Mesenchymal stem cell (in vitro differentiated cells and primary cell): ENCODE data around the gene ZBTB39.
A peak's percentile ranks its signal among the peaks of the same experiment; 100 is the strongest.

ENCODE experiments used
- DNase-seq: peaks from one replicate; pipeline ENCODE4 v3.0.0-alpha.2; 2013
- H2AFZ ChIP-seq: one replicate; pipeline ENCODE4 v1.6.1; 2013; ENCODE audit warnings: low read depth, mild to moderate bottlenecking, control low read depth, inconsistent platforms, low read length, moderate library complexity
- H2AK5ac ChIP-seq: 2 replicates; pipeline ENCODE4 v1.6.1; 2013; ENCODE audit warnings: low read length, moderate library complexity, mild to moderate bottlenecking, inconsistent platforms; ENCODE audit not compliant: severe bottlenecking
- H2BK120ac ChIP-seq: one replicate; pipeline ENCODE4 v1.6.1; 2013; ENCODE audit warnings: low read depth, mild to moderate bottlenecking, inconsistent platforms, low read length, moderate library complexity
- H2BK12ac ChIP-seq, 2 experiments: one replicate each; pipeline ENCODE4 v1.6.1; 2013; ENCODE audit warnings: inconsistent platforms in 2 of 2, low read length in 2 of 2, mild to moderate bottlenecking in 2 of 2, moderate library complexity in 2 of 2, control low read depth in 1 of 2
- H2BK15ac ChIP-seq: one replicate; pipeline ENCODE4 v1.6.1; 2013; ENCODE audit warnings: mild to moderate bottlenecking, low read depth, inconsistent platforms; ENCODE audit not compliant: poor library complexity, severe bottlenecking
- H2BK5ac ChIP-seq: 2 replicates; pipeline ENCODE4 v1.6.1; 2013; ENCODE audit warnings: low read depth, mild to moderate bottlenecking, low read length, control low read depth, inconsistent platforms; ENCODE audit not compliant: poor library complexity, severe bottlenecking
- H3K14ac ChIP-seq, 2 experiments: one replicate each; pipeline ENCODE4 v1.6.1; 2013; ENCODE audit warnings: inconsistent platforms in 2 of 2, low read length in 2 of 2, control low read depth in 1 of 2, mild to moderate bottlenecking in 1 of 2, moderate library complexity in 1 of 2
- H3K18ac ChIP-seq, 2 experiments: one replicate each; pipeline ENCODE4 v1.6.1; 2013; ENCODE audit warnings: inconsistent platforms in 2 of 2, low read length in 2 of 2, control low read depth in 1 of 2, low read depth in 1 of 2, mild to moderate bottlenecking in 1 of 2
- H3K23ac ChIP-seq, 2 experiments: one replicate each; pipeline ENCODE4 v1.6.1; 2013; ENCODE audit warnings: inconsistent platforms in 2 of 2, low read length in 2 of 2, mild to moderate bottlenecking in 2 of 2, moderate library complexity in 2 of 2, control low read depth in 1 of 2
- H3K27ac ChIP-seq: 2 replicates; pipeline ENCODE4 v1.5.1; 2013; ENCODE audit warnings: mild to moderate bottlenecking, moderate library complexity, low read length, control low read depth, inconsistent platforms; ENCODE audit not compliant: poor library complexity, severe bottlenecking
- H3K27me3 ChIP-seq, 2 experiments: 2 replicates each; pipeline versions ENCODE4 v1.6.1 to v1.7.0; 2013; ENCODE audit warnings: low read length in 2 of 2, mild to moderate bottlenecking in 2 of 2, moderate library complexity in 2 of 2, control low read depth in 1 of 2, inconsistent platforms in 1 of 2; ENCODE audit not compliant: control insufficient read depth in 1 of 2, insufficient read depth in 1 of 2
- H3K36me3 ChIP-seq, 2 experiments: 2 replicates each; pipeline versions ENCODE4 v1.6.1 to v1.7.0; 2013; ENCODE audit warnings: low read length in 2 of 2, control low read depth in 1 of 2, inconsistent platforms in 1 of 2, low read depth in 1 of 2, mild to moderate bottlenecking in 1 of 2; ENCODE audit not compliant: insufficient read depth in 2 of 2, control insufficient read depth in 1 of 2
- H3K4ac ChIP-seq, 2 experiments: one replicate each; pipeline ENCODE4 v1.6.1; 2013; ENCODE audit warnings: inconsistent platforms in 2 of 2, low read length in 2 of 2, mild to moderate bottlenecking in 2 of 2, moderate library complexity in 2 of 2, control low read depth in 1 of 2, low read depth in 1 of 2
- H3K4me1 ChIP-seq: 2 replicates; pipeline ENCODE4 v1.6.1; 2013; ENCODE audit warnings: low read depth, low read length, control low read depth; ENCODE audit not compliant: control insufficient read depth, insufficient read depth
- H3K4me2 ChIP-seq: 2 replicates; pipeline ENCODE4 v1.6.1; 2013; ENCODE audit warnings: low read length, mild to moderate bottlenecking, inconsistent platforms; ENCODE audit not compliant: poor library complexity, severe bottlenecking
- H3K4me3 ChIP-seq, 2 experiments: 2 replicates each; pipeline versions ENCODE4 v1.5.1 to v1.7.0; 2013; ENCODE audit warnings: low read length in 2 of 2, mild to moderate bottlenecking in 2 of 2, control low read depth in 1 of 2, low read depth in 1 of 2; ENCODE audit not compliant: insufficient read depth in 1 of 2
- H3K79me1 ChIP-seq: replicated peaks from 2 replicates; pipeline ENCODE4 v1.6.1; 2013; ENCODE audit warnings: mild to moderate bottlenecking, control low read depth, low read length, inconsistent platforms; ENCODE audit not compliant: poor library complexity, severe bottlenecking
- H3K9ac ChIP-seq: 2 replicates; pipeline ENCODE4 v1.7.0; 2013; ENCODE audit warnings: mild to moderate bottlenecking, low read length, moderate library complexity
- H3K9me3 ChIP-seq: 2 replicates; pipeline ENCODE4 v1.7.0; 2013; ENCODE audit warnings: mild to moderate bottlenecking, low read length; ENCODE audit not compliant: control insufficient read depth
- H4K8ac ChIP-seq: one replicate; pipeline ENCODE4 v1.6.1; 2013; ENCODE audit warnings: inconsistent platforms, mild to moderate bottlenecking, low read length, moderate library complexity
- H4K91ac ChIP-seq: one replicate; pipeline ENCODE4 v1.6.1; 2013; ENCODE audit warnings: mild to moderate bottlenecking, low read length, inconsistent platforms
- WGBS: methylation state at CpG from one replicate; pipeline ENCODE4 v1.1.7; 2013; ENCODE audit warnings: mixed read lengths; 5-methylcytosine and 5-hydroxymethylcytosine counted together

Gene ZBTB39

GRCh38 chr12:57010627-57011247 is 4.4 kb upstream of the ZBTB39 start:
- H3K27me3 ChIP-seq: peaks cover 34% of the 10 kb centered on the region in 2 experiments
- no peaks in the 10 kb centered on the region for H3K36me3 ChIP-seq
- no peak overlapping the region for H2BK15ac ChIP-seq
- H2AK5ac ChIP-seq: no peak overlapping the region
- no peak overlapping the region for H2BK5ac ChIP-seq
- H2BK12ac ChIP-seq: no peak overlapping the region
- H3K18ac ChIP-seq: no peak overlapping the region
- H2BK120ac ChIP-seq: no peak overlapping the region
- peaks cover 2% of the 10 kb centered on the region for H3K4me1 ChIP-seq
- no peak overlapping the region for H3K4ac ChIP-seq
- H4K8ac ChIP-seq: no peak overlapping the region
- DNase-seq: no peak
- H3K4me2 ChIP-seq: no peak overlapping the region
- no peaks in the 10 kb centered on the region for H3K9me3 ChIP-seq
- 84% methylated on average over 4 of the region's 4 CpGs for WGBS
- H3K23ac ChIP-seq: no peak overlapping the region
- no peak overlapping the region for H3K9ac ChIP-seq
- peaks cover 3% of the 10 kb centered on the region for H3K79me1 ChIP-seq
- no peak overlapping the region for H2AFZ ChIP-seq
- no peak overlapping the region for H3K4me3 ChIP-seq
- H3K14ac ChIP-seq: no peak overlapping the region
- no peak overlapping the region for H3K27ac ChIP-seq
- no peak overlapping the region for H4K91ac ChIP-seq

GRCh38 chr12:57009949-57010626 is 3.7 kb upstream of the ZBTB39 start:
- Histone ChIP-seq H3K4me2 (no peak overlapping the region), H3K18ac (no peak overlapping the region), H2BK120ac (no peak overlapping the region), H3K4ac (no peak overlapping the region), H3K14ac (no peak overlapping the region), H2BK5ac (no peak overlapping the region), H3K79me1 (peaks cover 4% of the 10 kb centered on the region), H3K36me3 (no peaks in the 10 kb centered on the region), H2BK15ac (no peak overlapping the region), H3K4me1 (peaks cover 2% of the 10 kb centered on the region), H4K8ac (no peak overlapping the region), H4K91ac (no peak overlapping the region), H2BK12ac (peak overlapping the region in 1 of 2 experiments; percentile 15), H3K9ac (no peak overlapping the region), H3K9me3 (no peaks in the 10 kb centered on the region), H2AK5ac (no peak overlapping the region), H3K27ac (no peak overlapping the region), H3K4me3 (no peak overlapping the region), H3K27me3 (peaks cover 27 to 28% of the 10 kb centered on the region in 2 experiments), H2AFZ (no peak overlapping the region), H3K23ac (no peak overlapping the region)
- 95% methylated on average over 3 of the region's 5 CpGs for WGBS
- DNase-seq: no peak

- Histone ChIP-seq H3K27me3 (peaks cover 8 to 9% of the 10 kb centered on the region in 2 experiments), H3K9me3 (no peaks in the 10 kb centered on the region), H3K4me1 (peaks cover 2% of the 10 kb centered on the region), H2BK120ac (no peak overlapping the region), H3K27ac (no peak overlapping the region), H3K79me1 (peaks cover 20% of the 10 kb centered on the region), H3K36me3 (peaks cover 16% of the 10 kb centered on the region in 2 experiments), H3K18ac (no peak overlapping the region), H3K14ac (no peak overlapping the region), H2AFZ (no peak overlapping the region), H4K8ac (no peak overlapping the region), H2BK15ac (no peak overlapping the region), H3K23ac (no peak overlapping the region), H2AK5ac (no peak overlapping the region), H2BK5ac (no peak overlapping the region), H3K9ac (peak overlapping the region; percentile 8), H3K4me3 (no peak overlapping the region), H2BK12ac (no peak overlapping the region), H3K4me2 (no peak overlapping the region), H4K91ac (no peak overlapping the region), H3K4ac (no peak overlapping the region)
- peak; percentile 84 for DNase-seq
Observed at GRCh38 chr12:57008178-57008577, 1.8 kb upstream of the ZBTB39 start.

GRCh38 chr12:57006809-57007475 is 596 bp upstream of the ZBTB39 start:
- H2AFZ ChIP-seq: peak overlapping the region; percentile 60
- WGBS: 84% methylated on average over 9 of the region's 10 CpGs
- H2BK15ac ChIP-seq: no peak overlapping the region
- H3K14ac ChIP-seq: no peak overlapping the region
- no peak overlapping the region for H2AK5ac ChIP-seq
- no peak overlapping the region for H3K27ac ChIP-seq
- no peaks in the 10 kb centered on the region for H3K9me3 ChIP-seq
- peaks cover 33% of the 10 kb centered on the region for H3K79me1 ChIP-seq
- no peak overlapping the region for H2BK5ac ChIP-seq
- no peak overlapping the region for H3K18ac ChIP-seq
- H3K36me3 ChIP-seq: peaks cover 27 to 28% of the 10 kb centered on the region in 2 experiments
- no peak overlapping the region for H2BK12ac ChIP-seq
- H3K4me2 ChIP-seq: peak overlapping the region; percentile 53
- peak overlapping the region; percentile 69 for H3K9ac ChIP-seq
- no peak overlapping the region for H2BK120ac ChIP-seq
- no peak for DNase-seq
- peaks cover 2% of the 10 kb centered on the region for H3K4me1 ChIP-seq
- H3K4ac ChIP-seq: no peak overlapping the region
- H3K4me3 ChIP-seq: peak overlapping the region in 1 of 2 experiments; percentile 62
- H4K91ac ChIP-seq: peak overlapping the region; percentile 4
- peak overlapping the region; percentile 52 for H4K8ac ChIP-seq
- no peaks in the 10 kb centered on the region for H3K27me3 ChIP-seq
- no peak overlapping the region for H3K23ac ChIP-seq
